OCI-M2 (cell line): ENCODE results near the gene FAM149B1.

Experiments
- DNase-seq: peaks from one replicate; lab custom pipeline; 2025; ENCODE audit not compliant: unreplicated experiment; lab: John Stamatoyannopoulos, UW

Gene FAM149B1

DNA sequence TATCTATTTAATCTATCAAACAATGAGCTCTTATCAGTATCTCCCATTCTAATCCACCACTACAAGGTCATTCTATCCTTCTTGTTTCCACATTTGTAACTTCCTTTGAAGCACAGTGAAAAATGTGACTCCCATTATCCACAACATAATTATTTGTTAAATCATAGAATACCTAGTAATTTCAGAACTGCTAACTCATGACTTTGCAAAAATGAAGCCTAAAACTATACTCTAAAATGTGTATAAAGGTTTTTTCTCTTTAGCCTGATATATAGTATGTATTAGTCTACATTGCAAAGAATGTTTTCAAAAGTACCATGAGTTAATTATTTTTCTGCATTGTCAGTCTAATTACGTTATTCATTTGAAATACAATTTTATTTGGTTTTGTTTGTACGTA, 96.5 kb downstream of the FAM149B1 start:
- DNase-seq, result no peak

DNA sequence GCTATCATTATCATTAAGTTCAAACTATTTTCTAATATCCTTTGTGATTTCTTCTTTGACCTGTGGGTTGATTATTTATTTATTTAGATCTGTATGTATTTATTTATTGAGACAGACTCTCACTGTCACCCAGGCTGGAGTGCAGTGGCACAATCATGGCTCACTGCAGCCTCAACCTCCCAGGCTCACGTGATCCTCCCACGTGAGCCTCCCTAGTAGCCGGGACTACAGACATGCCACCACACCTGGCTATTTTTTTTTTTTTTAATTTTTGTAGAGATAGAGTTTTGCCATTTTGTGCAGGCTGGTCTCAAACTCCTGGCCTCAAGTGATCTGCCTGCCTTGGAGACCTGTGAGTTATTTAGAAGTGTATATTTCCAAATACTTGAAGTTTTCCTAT, 113.2 kb downstream of the FAM149B1 start:
- no peak for DNase-seq

DNA sequence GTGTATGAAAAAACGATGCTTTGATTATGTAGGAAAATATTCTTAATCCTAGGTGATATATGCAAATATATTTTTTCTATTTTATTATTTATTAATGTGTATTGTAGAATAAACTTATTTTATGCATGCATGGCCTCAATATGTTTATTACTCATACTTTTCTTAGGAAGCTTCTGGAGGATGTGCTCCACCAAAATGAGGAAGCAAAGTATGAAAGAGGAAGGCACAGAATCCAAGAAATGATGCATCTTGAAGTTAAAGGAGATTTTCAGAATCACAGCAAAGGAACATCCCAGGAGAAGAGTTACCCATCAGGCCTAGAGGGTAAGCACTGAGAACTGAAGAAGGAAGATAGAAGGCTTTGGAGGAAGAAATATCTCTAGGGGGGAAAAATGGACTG, 119.5 kb downstream of the FAM149B1 start:
- no peak for DNase-seq

DNA sequence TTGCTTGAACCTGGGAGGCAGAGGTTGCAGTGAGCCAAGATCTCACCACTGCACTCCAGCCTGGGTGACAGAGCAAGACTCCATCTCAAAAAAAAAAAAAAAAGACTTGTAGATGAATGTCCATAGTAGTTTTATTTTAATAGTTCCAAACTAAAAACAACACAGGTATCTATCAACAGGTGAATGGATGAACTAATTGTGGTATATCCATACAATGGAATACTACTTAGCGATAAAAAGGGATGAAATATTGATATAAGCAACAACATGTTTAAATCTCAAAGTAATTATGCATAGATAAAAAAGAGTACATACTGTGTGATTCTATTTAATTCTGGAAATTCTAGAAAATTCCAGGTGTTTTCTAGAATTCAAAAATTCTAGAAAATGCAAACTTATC, 122.0 kb downstream of the FAM149B1 start:
- DNase-seq, result no peak

DNA sequence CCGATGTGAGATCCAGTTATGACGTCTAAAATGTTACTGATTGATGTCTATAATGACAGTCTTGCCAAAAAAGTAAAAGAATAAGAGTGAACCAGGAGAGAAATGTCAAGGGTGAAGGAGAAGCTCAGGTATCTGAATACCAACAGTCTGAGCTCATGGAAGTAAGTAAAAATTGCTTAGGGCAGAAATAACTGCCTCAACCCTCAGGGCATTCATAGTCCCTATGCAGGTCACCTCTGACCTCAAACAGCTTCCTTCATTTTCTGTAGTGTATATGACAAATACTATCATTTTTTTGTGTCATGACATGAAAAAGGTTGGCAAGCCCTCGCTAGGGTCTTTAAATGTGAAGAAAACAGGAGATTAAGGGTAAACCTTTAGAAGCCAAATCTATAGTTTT, 125.5 kb downstream of the FAM149B1 start:
- DNase-seq, result no peak
